Breast epithelium (tissue), 4 donors: ENCODE measurements around the gene CAV1. TPM values are rescaled to one million over a fixed set of nuclear protein-coding genes. Genes with fewer than 3 reads are reported as not detected.

ENCODE experiments used
- DNase-seq, 2 donors: peaks; one replicate each; pipeline ENCODE4 v3.0.0-alpha.2; 2019; ENCODE audit warnings: low spot score in 2 of 2
- H3K27ac ChIP-seq, 2 donors: fragments of 200-600 bp; sonication (generic) in 1 of 2; one replicate each; pipeline ENCODE4 v1.5.1; 2016 to 2019; ENCODE audit warnings: mild to moderate bottlenecking in 1 of 2
- H3K27me3 ChIP-seq, 2 donors: fragments of 200-600 bp; sonication (generic) in 1 of 2; one replicate each; pipeline versions ENCODE4 v1.5.1 to v1.6.0; 2017 to 2019; ENCODE audit warnings: control low read depth in 1 of 2, mild to moderate bottlenecking in 1 of 2
- H3K36me3 ChIP-seq: fragments of 200-600 bp; one replicate; pipeline ENCODE4 v1.5.1; 2019
- H3K4me1 ChIP-seq, 2 donors: fragments of 200-600 bp; sonication (generic); one replicate each; pipeline ENCODE4 v1.5.1; 2016 to 2019; ENCODE audit warnings: control low read depth in 1 of 2
- H3K4me3 ChIP-seq, 3 donors: fragments of 200-600 bp; sonication (generic); 1 replicate in 2 of 3; 2 replicates in 1 of 3; pipeline ENCODE4 v1.5.1; 2016 to 2019; ENCODE audit warnings: mild to moderate bottlenecking in 3 of 3, moderate library complexity in 2 of 3
- H3K9me3 ChIP-seq, 2 donors: fragments of 200-600 bp; sonication (generic) in 1 of 2; one replicate each; pipeline ENCODE4 v1.5.1; 2016 to 2019; ENCODE audit warnings: control low read depth in 1 of 2
- POLR2A ChIP-seq: fragments of 450-650 bp; IDR thresholded peaks from one replicate; pipeline ENCODE4 v1.6.1; 2016; ENCODE audit warnings: antibody characterized with exemption, mild to moderate bottlenecking, moderate library complexity
- POLR2AphosphoS5 ChIP-seq, 3 donors: sonication (generic); formaldehyde crosslinking; IDR thresholded peaks; one replicate each; pipeline ENCODE4 v1.6.1; 2017; ENCODE audit warnings: antibody characterized with exemption in 3 of 3
- intact Hi-C: fragments of 100-400 bp; cut with DNase I; formaldehyde crosslinking; loops from one replicate; pipeline ENCODE4 v1.15.1; 2023; ENCODE audit warnings: low total_unique reads
- total RNA-seq, 3 donors: library from RNA; depleted of rRNA; stranded (reverse); fragments of >200 nt; gene quantifications; one replicate each; pipeline ENCODE4 v1.1.0, GENCODE V29; 2016

Gene CAV1
- total RNA-seq, 3 donors from 2014 or later = 117 to 729 (median 154) TPM

- H3K9me3 ChIP-seq = no peaks in the 10 kb centered on the region
- no peaks in the 10 kb centered on the region for H3K4me1 ChIP-seq
- H3K4me3 ChIP-seq = no peak overlapping the region
- no peak overlapping the region for H3K27ac ChIP-seq
- DNase-seq = no peak
- no peak for TF ChIP-seq POLR2AphosphoS5 (IDR thresholded peaks at IDR 0.05)
- TF ChIP-seq POLR2A = no peak
- H3K36me3 ChIP-seq = no peaks in the 10 kb centered on the region
- H3K27me3 ChIP-seq = no peaks in the 10 kb centered on the region
- intact Hi-C loops = no loop called here
Measured at GRCh38 chr7:116610721-116611120, 85.9 kb downstream of the CAV1 start.

Other genes with a start within 250 kb of the CAV1 start
- gene CAV2, start 25.3 kb upstream of the CAV1 start, total RNA-seq = 100 to 1,000 TPM in 1 of 3 donors, 10 to 100 TPM in 2; 63.3 to 311 (median 97.6) TPM
- gene MET, start 147.2 kb downstream of the CAV1 start, total RNA-seq = 10 to 100 TPM; 25.8 to 85.6 (median 40.6) TPM